GM12873 (cell line): ENCODE measurements around the gene GSX2.

Source experiments
- TF ChIP-seq, protein P1 (sequence below): IDR thresholded peaks from 2 replicates; pipeline ENCODE4 v1.5.1; 2012; ENCODE audit warnings: low read depth, mild to moderate bottlenecking, moderate library complexity, low read length, control low read depth; ENCODE audit not compliant: insufficient read depth; ENCODE audit errors: missing control alignments

The GSX2 gene

DNA sequence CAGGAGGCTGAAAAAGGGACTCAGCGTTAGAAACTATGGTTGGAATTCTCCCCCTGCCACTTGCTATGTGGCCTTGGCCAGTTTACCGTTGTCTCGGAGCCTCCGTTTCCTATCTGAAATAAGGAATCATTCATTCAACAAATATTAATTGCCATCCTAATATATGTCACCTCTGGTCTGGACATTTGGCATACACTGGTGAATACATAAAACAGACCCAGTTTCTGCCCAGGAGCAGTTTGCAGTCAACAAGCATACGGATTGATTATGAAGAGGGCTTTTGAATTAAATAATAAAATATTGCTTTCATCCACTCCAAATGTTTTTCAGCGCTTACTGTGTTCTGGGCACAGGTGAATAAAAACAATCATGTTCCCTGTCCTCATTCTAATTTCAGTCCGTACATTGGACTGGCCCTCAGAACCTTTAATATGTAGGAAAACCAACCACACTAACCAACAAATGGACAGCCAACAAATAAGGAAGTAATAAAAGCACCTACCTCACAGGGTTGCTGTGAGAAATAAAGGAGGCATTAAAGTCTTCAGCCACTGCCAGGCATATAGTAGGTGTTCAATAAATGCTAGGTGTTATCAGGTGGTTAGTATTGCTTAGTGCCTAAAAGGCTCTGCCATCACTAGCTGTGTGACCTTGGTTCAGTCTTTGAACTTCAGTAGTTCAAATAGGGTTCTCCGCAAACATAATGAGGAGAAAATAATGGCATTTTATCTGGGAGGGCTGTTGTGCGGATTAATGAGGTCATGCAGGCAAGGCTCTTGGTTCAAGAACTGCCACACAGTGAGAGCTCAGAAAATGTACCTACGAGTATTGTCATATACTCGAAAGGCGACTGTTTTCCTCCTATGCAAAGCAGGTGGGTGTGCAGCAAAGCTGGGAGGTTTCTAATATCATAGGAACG, 7.3 kb upstream of the GSX2 start:
- TF ChIP-seq, protein P1, sequence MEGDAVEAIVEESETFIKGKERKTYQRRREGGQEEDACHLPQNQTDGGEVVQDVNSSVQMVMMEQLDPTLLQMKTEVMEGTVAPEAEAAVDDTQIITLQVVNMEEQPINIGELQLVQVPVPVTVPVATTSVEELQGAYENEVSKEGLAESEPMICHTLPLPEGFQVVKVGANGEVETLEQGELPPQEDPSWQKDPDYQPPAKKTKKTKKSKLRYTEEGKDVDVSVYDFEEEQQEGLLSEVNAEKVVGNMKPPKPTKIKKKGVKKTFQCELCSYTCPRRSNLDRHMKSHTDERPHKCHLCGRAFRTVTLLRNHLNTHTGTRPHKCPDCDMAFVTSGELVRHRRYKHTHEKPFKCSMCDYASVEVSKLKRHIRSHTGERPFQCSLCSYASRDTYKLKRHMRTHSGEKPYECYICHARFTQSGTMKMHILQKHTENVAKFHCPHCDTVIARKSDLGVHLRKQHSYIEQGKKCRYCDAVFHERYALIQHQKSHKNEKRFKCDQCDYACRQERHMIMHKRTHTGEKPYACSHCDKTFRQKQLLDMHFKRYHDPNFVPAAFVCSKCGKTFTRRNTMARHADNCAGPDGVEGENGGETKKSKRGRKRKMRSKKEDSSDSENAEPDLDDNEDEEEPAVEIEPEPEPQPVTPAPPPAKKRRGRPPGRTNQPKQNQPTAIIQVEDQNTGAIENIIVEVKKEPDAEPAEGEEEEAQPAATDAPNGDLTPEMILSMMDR: no peak

DNA sequence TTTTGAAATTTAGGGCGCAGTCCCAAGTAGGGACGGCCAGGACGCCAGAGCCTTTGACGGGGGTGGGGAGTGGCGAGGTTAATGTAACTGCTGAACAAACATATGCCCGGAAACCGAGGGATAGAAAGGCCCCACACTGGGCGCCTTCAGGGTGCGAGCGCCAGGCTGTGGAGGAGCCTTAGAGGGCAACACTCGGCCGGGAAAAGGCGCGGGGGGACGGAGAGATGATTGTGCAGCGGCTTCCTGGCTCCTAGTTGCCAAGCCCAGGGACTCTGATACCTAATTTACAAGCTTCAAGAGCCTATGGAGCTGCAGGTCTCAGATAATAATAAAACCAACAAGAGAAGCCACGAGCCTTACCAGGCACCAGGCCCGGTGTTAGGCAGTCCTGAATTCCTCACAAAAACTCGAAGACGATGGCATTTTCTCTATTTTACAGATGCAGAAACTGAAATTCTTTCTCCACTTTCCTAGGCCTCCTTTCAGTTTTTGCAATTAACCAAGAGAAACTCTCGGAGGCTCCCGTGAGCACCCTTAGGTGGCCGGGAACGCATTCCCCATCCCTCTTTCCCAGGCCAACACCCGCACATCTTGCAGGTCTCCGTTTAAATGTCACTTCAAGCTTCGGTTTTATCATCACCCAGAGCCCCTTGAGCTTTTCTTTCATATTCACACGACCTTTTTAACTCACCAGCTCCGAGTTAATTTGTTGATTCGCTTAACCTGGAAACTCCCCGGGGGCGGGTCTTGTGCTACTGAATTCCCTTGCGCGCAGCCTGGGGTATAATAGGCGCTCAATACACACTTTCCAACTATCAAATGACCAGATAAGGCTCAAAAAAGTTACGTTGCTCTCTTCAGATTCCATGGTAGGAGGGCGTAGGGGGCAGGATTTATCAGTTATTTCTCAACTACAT, 6.4 kb upstream of the GSX2 start:
- TF ChIP-seq, protein P1: no peak

DNA sequence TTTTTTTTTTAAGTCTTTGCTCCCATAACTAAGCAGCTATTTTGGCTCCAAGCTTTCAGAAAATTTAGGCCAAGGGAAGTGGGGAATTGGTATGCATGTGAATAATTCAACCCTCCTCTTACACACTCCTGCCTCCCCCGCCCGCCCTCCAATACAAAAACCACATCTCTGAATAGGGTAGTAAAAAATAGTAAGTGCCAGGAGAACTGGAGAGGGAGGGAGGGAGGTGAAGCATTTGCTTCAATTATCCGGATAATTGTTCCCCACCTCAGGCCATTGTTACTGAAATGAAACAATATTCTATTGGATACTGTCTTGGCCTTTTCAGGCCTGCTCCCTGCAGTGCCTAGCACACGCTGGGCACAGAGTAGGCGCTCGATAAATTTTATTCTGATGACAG, 5.5 kb upstream of the GSX2 start:
- TF ChIP-seq, protein P1: no peak

DNA sequence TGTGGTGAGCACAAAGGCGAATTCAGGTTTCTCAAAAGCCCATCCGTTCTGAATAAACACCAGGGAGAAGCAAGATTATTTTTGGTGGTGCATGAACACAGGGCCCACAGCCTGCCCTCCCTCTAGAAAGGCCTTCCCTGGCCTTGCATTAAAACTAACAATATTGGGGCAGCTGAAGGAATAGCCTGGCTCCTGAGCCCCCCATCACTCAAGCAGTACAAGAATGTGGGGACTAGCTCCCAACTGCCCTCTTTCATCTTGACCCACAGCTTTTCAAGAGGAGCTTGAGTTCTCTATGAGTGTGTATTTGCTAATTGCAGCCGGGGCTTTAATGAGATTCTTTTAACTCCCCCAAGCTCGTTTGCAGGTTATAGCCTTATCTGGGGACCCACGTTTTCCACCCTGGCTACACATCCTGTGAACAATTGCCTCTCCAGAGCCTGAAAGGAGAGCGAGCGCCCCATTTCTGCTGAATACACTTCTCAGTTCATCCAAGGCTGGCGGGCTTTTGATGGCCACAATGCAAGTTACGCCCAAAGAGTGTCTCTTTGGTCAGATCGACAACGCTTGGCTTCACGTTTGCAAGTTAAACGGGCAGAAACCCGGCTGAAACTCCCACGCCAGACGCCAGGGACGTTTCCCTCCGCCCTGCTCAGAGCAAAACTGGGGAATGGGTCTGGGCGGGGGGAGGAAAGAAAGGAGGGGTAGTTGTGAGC, 4.7 kb upstream of the GSX2 start:
- TF ChIP-seq, protein P1: no peak

DNA sequence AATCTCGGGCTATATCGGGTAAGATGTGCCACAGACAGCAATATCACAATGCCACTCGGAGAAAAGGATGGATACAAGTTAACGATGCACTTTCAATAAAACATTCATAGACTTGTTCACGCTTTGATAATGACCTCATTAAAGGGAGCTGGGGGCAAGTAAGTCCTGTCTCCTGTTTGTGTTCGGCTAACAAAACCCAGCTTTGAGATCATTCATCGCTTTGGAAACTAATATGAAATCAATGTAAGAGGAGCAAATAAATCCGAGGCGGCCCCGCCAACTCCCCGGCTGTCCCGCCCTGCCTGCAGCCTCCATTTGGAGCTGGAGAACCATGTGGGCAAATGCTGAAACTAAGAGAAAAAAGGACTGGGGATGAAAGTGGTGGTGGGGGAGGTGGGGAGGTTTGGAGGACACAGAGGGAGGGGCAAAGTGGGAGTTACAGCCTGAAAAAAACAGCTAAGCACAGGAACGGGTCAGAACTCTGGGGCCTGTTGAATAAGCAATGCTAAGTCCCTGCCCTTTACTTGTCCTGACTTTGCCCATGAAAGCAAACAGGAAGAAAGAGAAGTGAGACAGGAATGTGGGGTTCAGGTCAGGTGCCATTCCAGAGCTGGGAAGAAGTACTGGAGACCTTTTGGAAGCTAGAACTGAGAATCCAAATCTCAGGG, 3.5 kb upstream of the GSX2 start:
- TF ChIP-seq, protein P1: no peak

DNA sequence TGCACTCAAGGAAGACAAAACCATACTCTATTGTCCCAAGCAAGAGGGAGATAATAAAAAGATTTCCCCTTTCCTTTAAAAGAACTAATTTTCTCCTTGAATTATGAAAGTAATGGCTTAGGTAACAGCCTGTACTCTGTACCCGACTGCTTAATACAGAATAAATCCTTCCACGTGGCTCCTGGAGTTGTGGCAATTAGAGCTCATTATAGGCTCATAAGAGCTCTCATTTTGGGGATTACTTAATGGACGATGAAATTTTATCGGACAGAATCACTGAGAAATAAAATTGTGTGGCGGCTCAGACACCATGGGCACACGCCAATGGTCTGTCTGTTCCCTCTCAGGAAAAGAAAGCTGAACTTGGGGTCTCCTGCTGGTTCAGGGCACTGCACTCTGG, 2.8 kb upstream of the GSX2 start:
- TF ChIP-seq, protein P1: no peak
